GM12892 (cell line): ENCODE data around the gene SERTAD1.
"Not testable (repeated sequence)": the region's sequence is repeated elsewhere in the genome, so short reads cannot be mapped to it uniquely, and the experiment has no call there.

Experiments
- DNase-seq: peaks from one replicate; pipeline ENCODE4 v3.0.0; 2011; ENCODE audit not compliant: insufficient read length
- FAIRE-seq: peaks from 2 replicates; lab custom pipeline; 2011; peaks lifted over from hg19 to GRCh38; lab: Jason Lieb, UNC
- POLR2A ChIP-seq: IDR thresholded peaks from 2 replicates; pipeline ENCODE4 v1.6.1; 2011; ENCODE audit warnings: low read depth, low read length, control low read depth
- POLR2AphosphoS5 ChIP-seq: IDR thresholded peaks from 2 replicates; pipeline ENCODE4 v1.6.1; 2011; ENCODE audit warnings: low read depth, low read length, control low read depth
- TAF1 ChIP-seq: IDR thresholded peaks from 2 replicates; pipeline ENCODE4 v1.6.1; 2011; ENCODE audit warnings: low read depth, mild to moderate bottlenecking, control low read depth, low read length, borderline replicate concordance

Gene SERTAD1

GRCh38 chr19:40464059-40465024, 38.5 kb upstream of the SERTAD1 start:
- DNase-seq: no peak
- FAIRE-seq: peak; percentile 48
- TF ChIP-seq POLR2A (no peak), POLR2AphosphoS5 (no peak), TAF1 (no peak)

DNA sequence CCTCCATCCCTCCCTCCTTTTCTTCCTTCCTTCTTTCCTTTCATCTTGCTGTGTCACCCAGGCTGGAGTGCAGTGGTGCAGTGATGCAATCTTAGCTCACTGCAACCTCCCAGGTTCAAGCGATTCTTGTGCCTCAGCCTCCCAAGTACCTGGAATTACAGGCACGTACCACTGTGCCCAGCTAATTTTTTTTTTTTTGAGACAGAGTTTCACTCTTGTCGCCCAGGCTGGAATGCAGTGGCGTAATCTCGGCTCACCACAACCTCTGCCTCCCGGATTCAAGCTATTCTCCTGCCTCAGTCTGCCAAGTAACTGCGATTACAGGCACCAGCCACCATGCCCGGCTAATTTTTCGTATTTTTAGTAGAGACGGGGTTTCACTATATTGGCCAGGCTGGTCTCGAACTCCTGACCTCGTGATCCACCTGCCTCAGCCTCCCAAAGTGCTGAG, 37.8 kb upstream of the SERTAD1 start:
- not testable (repeated sequence) for FAIRE-seq, DNase-seq

- no peak for TF ChIP-seq POLR2A
- no peak for TF ChIP-seq POLR2AphosphoS5
- no peak for TF ChIP-seq TAF1
- no peak for FAIRE-seq
- no peak for DNase-seq
Observed at GRCh38 chr19:40461669-40462221, 36.0 kb upstream of the SERTAD1 start.

DNA sequence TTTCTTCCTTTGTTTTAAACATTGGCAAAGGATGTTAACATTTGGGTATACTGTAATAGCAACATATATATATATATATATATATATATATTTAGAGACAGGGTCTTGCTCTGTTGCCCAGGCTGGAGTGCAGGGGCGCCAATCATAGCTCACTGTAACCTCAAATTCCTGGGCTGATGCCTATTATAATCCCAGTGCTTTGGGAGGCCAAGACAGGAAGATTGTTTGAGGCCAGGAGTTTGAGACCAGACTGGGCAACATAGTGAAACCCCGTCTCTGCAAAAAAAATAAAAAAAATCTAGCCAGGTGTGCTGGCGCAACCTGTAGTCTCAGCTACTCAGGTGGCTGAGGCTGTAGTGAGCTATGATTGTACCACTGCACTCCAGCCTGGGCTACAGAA, 34.4 kb upstream of the SERTAD1 start:
- FAIRE-seq (no peak), DNase-seq (no peak)
- no peak for TF ChIP-seq TAF1
- TF ChIP-seq POLR2A: no peak
- no peak for TF ChIP-seq POLR2AphosphoS5

- no peak for DNase-seq
- no peak for TF ChIP-seq POLR2AphosphoS5
- no peak for TF ChIP-seq POLR2A
- TF ChIP-seq TAF1: no peak
- FAIRE-seq: no peak
Observed at GRCh38 chr19:40458597-40458974, 32.8 kb upstream of the SERTAD1 start.

- FAIRE-seq (no peak), DNase-seq (no peak)
- no peak for TF ChIP-seq POLR2A
- TF ChIP-seq TAF1: no peak
- no peak for TF ChIP-seq POLR2AphosphoS5
Observed at GRCh38 chr19:40457953-40458596, 32.3 kb upstream of the SERTAD1 start.

DNA sequence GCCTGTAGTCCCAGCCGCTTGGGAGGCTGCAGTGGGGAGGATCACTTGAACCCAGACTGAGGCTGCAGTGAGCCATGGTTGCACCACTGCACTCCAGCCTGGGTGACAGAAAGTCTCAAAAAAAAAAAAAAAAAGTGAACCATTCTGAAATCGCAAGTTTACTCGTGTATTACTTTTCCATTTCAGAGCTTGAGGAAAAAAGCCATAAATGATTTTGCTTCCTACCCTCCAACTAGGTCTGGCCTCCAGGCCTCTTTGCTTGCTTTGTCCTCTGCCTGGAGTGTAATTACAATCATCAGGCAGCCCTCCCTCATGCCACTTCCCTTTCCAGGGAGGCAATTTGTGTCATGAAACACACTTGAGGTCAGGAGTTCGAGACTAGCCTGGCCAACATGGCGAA, 31.3 kb upstream of the SERTAD1 start:
- no peak for TF ChIP-seq TAF1
- no peak for TF ChIP-seq POLR2A
- DNase-seq (no peak), FAIRE-seq (no peak)

- DNase-seq, FAIRE-seq: not testable (repeated sequence)
Observed at GRCh38 chr19:40453943-40454342, 28.2 kb upstream of the SERTAD1 start.

GRCh38 chr19:40453151-40453735, 27.5 kb upstream of the SERTAD1 start:
- no peak for TF ChIP-seq TAF1
- no peak for FAIRE-seq
- no peak for DNase-seq

- FAIRE-seq: no peak
- DNase-seq: no peak
Observed at GRCh38 chr19:40452016-40452415, 26.2 kb upstream of the SERTAD1 start.

GRCh38 chr19:40450664-40451063, 24.9 kb upstream of the SERTAD1 start:
- FAIRE-seq (no peak), DNase-seq (no peak)
- TF ChIP-seq TAF1: no peak
- TF ChIP-seq POLR2AphosphoS5: no peak
- TF ChIP-seq POLR2A: no peak

More at GRCh38 chr19:40452016-40452415, 26.2 kb upstream of the SERTAD1 start:
- TF ChIP-seq POLR2AphosphoS5 (no peak), TAF1 (no peak), POLR2A (no peak)
